DOHH2 (cell line): Measurements from ENCODE around the gene OPALIN.

ENCODE experiments used
- H3F3A ChIP-seq: fragments of 200-600 bp; sonication (generic), shearing (Covaris generic); 2 replicates; pipeline ENCODE4 v1.6.0; 2016; ENCODE audit warnings: antibody characterized with exemption, mild to moderate bottlenecking; ENCODE audit not compliant: control insufficient read depth, insufficient read depth
- H3K27ac ChIP-seq: fragments of 200-600 bp; sonication (generic); 2 replicates; pipeline ENCODE4 v1.5.1; 2014; ENCODE audit warnings: low read depth, mild to moderate bottlenecking, low read length, moderate library complexity
- H3K27me3 ChIP-seq: fragments of 200-600 bp; sonication (generic); 2 replicates; pipeline ENCODE4 v1.6.1; 2014; ENCODE audit warnings: mild to moderate bottlenecking, low read length, mixed read lengths; ENCODE audit not compliant: control insufficient read depth
- H3K36me3 ChIP-seq: fragments of 200-600 bp; sonication (generic); 2 replicates; pipeline ENCODE4 v1.6.1; 2014; ENCODE audit warnings: mild to moderate bottlenecking, low read length, moderate library complexity, mixed read lengths; ENCODE audit not compliant: control insufficient read depth
- H3K4me1 ChIP-seq: fragments of 200-600 bp; sonication (generic); 2 replicates; pipeline ENCODE4 v1.6.1; 2014; ENCODE audit warnings: mild to moderate bottlenecking, low read length, mixed read lengths; ENCODE audit not compliant: control insufficient read depth
- H3K4me2 ChIP-seq: fragments of 200-600 bp; sonication (generic); 2 replicates; pipeline ENCODE4 v1.6.0; 2014; ENCODE audit warnings: mild to moderate bottlenecking, low read length, moderate library complexity
- H3K4me3 ChIP-seq: fragments of 200-600 bp; sonication (generic); 2 replicates; pipeline ENCODE4 v1.5.1; 2014; ENCODE audit warnings: mild to moderate bottlenecking, low read length, mixed read lengths
- H3K79me2 ChIP-seq: fragments of 200-600 bp; sonication (generic); 2 replicates; pipeline ENCODE4 v1.6.1; 2014; ENCODE audit warnings: mild to moderate bottlenecking, low read length, mixed read lengths; ENCODE audit not compliant: control insufficient read depth
- H3K9me2 ChIP-seq: fragments of 200-600 bp; sonication (generic); replicated peaks from 2 replicates; pipeline ENCODE4 v1.6.1; 2014; ENCODE audit warnings: mild to moderate bottlenecking, low read length, mixed read lengths; ENCODE audit not compliant: control insufficient read depth
- H3K9me3 ChIP-seq: fragments of 200-600 bp; sonication (generic); 2 replicates; pipeline ENCODE4 v1.6.1; 2014; ENCODE audit warnings: antibody characterized with exemption, low read length, mixed read lengths; ENCODE audit not compliant: control insufficient read depth, insufficient read depth
- H4K20me1 ChIP-seq: fragments of 200-600 bp; sonication (generic); 2 replicates; pipeline ENCODE4 v1.6.0; 2014; ENCODE audit warnings: low read depth, mild to moderate bottlenecking, antibody characterized with exemption, low read length, moderate library complexity; ENCODE audit not compliant: control insufficient read depth, insufficient read depth
- CTCF ChIP-seq: fragments of 200-600 bp; sonication (generic); IDR thresholded peaks from one replicate; pipeline ENCODE4 v1.5.1; 2014; ENCODE audit warnings: antibody characterized with exemption, mild to moderate bottlenecking, low read depth, low read length; ENCODE audit not compliant: poor library complexity, severe bottlenecking
- EZH2phosphoT487 ChIP-seq: fragments of 200-600 bp; sonication (generic); IDR thresholded peaks from 2 replicates; pipeline ENCODE4 v1.6.1; 2017; ENCODE audit warnings: borderline replicate concordance, mild to moderate bottlenecking, antibody characterized with exemption, low read length, moderate library complexity, mixed read lengths

OPALIN gene

DNA sequence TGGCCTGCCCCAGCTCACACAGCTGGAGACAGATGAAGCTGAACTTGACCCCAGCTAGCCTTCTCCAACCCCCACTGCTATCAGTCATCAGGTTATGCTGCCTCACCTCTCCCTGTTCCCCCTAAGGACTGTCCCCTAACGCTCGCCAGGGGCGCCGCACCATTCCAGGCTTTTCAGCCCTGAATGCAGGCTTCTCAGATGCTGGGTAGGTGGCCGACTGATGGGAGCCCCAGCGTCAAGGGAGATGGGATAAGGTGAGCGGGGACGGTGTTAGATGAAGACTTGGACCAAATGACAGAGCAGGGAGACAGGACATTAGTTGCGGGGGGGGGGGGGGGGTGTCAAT is 15.8 kb upstream of the OPALIN start:
- Histone ChIP-seq H3K4me3 (peak overlapping the region; percentile 72), H3K4me2 (peak overlapping the region; percentile 83)

DNA sequence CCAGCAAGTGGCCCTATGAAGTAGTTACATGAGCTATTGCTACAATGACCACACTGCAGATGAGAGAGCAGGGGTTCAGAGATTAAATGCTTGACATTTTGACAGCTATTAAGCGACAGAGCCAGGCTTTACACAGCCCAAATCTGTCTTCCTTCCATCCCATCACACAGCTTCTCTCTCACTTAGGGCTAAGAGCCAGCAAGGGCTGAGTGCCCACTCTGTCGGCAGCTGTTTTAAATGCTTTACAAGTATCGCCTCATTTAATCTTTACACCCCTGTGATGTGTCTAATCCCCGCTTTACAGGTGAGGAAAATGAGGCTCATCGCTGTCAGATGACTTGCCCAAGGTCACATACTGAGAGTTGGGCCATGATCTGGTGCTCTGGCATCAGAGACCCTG is 15.2 kb upstream of the OPALIN start:
- Histone ChIP-seq H3K79me2 (no peaks in the 10 kb centered on the region), H3K4me2 (no peak overlapping the region), H3K9me3 (no peaks in the 10 kb centered on the region), H3K9me2 (no peaks in the 10 kb centered on the region), H3F3A (no peaks in the 10 kb centered on the region), H3K27ac (no peak overlapping the region), H3K27me3 (peaks cover 26% of the 10 kb centered on the region), H3K36me3 (no peaks in the 10 kb centered on the region), H3K4me1 (peaks cover 13% of the 10 kb centered on the region), H3K4me3 (no peak overlapping the region), H4K20me1 (no peaks in the 10 kb centered on the region)
- TF ChIP-seq EZH2phosphoT487 (no peak), CTCF (no peak)

More for the DNA sequence above, 15.8 kb upstream of the OPALIN start:
- no peaks in the 10 kb centered on the region for H3K36me3 ChIP-seq
- H3K4me1 ChIP-seq = peaks cover 13% of the 10 kb centered on the region
- TF ChIP-seq EZH2phosphoT487 = no peak
- TF ChIP-seq CTCF = no peak
- no peaks in the 10 kb centered on the region for H3K79me2 ChIP-seq
- no peaks in the 10 kb centered on the region for H3K9me3 ChIP-seq
- no peaks in the 10 kb centered on the region for H3F3A ChIP-seq
- no peaks in the 10 kb centered on the region for H3K9me2 ChIP-seq
- peaks cover 26% of the 10 kb centered on the region for H3K27me3 ChIP-seq
- H4K20me1 ChIP-seq = no peaks in the 10 kb centered on the region
- H3K27ac ChIP-seq = no peak overlapping the region

DNA sequence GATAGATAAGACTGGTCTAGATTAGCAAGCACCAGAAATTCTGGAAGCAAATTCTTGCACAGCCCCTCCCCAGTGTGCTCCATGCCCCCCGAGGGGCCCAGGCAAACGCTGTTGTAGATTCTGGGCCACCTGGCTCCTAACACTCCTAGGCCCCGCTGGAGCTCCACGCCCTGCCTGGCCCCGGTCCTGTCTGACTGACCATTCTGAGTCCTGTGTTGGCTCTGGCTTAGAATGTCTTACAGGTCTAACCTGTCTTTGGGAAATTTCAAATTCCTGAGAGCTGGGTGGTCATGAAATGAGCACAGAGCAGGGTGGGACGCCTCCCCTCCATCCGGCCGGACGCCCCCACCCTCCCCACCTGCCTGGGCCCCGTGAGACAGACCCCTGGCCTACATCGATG is 12.6 kb upstream of the OPALIN start:
- no peaks in the 10 kb centered on the region for H3K36me3 ChIP-seq
- H3K79me2 ChIP-seq = no peaks in the 10 kb centered on the region
- no peaks in the 10 kb centered on the region for H3K9me3 ChIP-seq
- TF ChIP-seq CTCF = no peak
- TF ChIP-seq EZH2phosphoT487 = no peak
- no peak overlapping the region for H3K4me3 ChIP-seq
- H3K4me1 ChIP-seq = peaks cover 13% of the 10 kb centered on the region
- no peak overlapping the region for H3K4me2 ChIP-seq
- H3F3A ChIP-seq = no peaks in the 10 kb centered on the region
- no peaks in the 10 kb centered on the region for H3K9me2 ChIP-seq
- H3K27ac ChIP-seq = no peak overlapping the region
- H4K20me1 ChIP-seq = no peaks in the 10 kb centered on the region
- H3K27me3 ChIP-seq = peaks cover 35% of the 10 kb centered on the region

- H3K9me3 ChIP-seq = no peaks in the 10 kb centered on the region
- no peaks in the 10 kb centered on the region for H3F3A ChIP-seq
- H4K20me1 ChIP-seq = no peaks in the 10 kb centered on the region
- no peaks in the 10 kb centered on the region for H3K79me2 ChIP-seq
- H3K36me3 ChIP-seq = no peaks in the 10 kb centered on the region
- TF ChIP-seq EZH2phosphoT487 = no peak
- TF ChIP-seq CTCF = peak; percentile 90
- peaks cover 10% of the 10 kb centered on the region for H3K4me1 ChIP-seq
- no peak overlapping the region for H3K4me3 ChIP-seq
- H3K9me2 ChIP-seq = no peaks in the 10 kb centered on the region
- H3K27ac ChIP-seq = no peak overlapping the region
- peaks cover 32% of the 10 kb centered on the region for H3K27me3 ChIP-seq
- no peak overlapping the region for H3K4me2 ChIP-seq
These were observed 11.9 kb upstream of the OPALIN start for GRCh38 chr10:96370584-96371157.
